H1 (cell line): ENCODE data around the gene SLC2A4RG. TPM values are rescaled to one million over a fixed set of nuclear protein-coding genes. Genes with fewer than 3 reads are reported as not detected.
A peak's percentile ranks its signal among the peaks of the same experiment; 100 is the strongest.

Experiments
- CTCF ChIA-PET: fragments of 300-600 bp; sonication (Branson Sonifier 250); formaldehyde crosslinking; loops from one replicate; lab custom pipeline; 2021; ENCODE audit not compliant: partially characterized antibody; lab: Charles Lee
- POLR2A ChIA-PET: fragments of 300-600 bp; sonication (Branson Sonifier 250); formaldehyde crosslinking; loops from one replicate; lab custom pipeline; 2021; ENCODE audit warnings: inconsistent platforms; ENCODE audit not compliant: partially characterized antibody; lab: Charles Lee
- DNase-seq, 2 experiments: peaks; one replicate each; pipeline versions ENCODE4 v3.0.0 to v3.0.0-alpha.2; 2010 to 2022; ENCODE audit warnings: low spot score in 2 of 2, low read depth in 1 of 2, mixed read lengths in 1 of 2
- FAIRE-seq: peaks from 2 replicates; lab custom pipeline; 2011; peaks lifted over from hg19 to GRCh38; lab: Jason Lieb, UNC
- H2AFZ ChIP-seq: 2 replicates; pipeline ENCODE4 v1.8.1; 2012; ENCODE audit warnings: low read length, inconsistent platforms
- H2AK5ac ChIP-seq: 2 replicates; pipeline ENCODE4 v1.6.1; 2013; ENCODE audit warnings: low read depth, low read length
- H2BK120ac ChIP-seq: replicated peaks from 2 replicates; pipeline ENCODE3; 2013; ENCODE audit warnings: low read depth, low read length, inconsistent platforms
- H2BK12ac ChIP-seq: 2 replicates; pipeline ENCODE4 v1.6.1; 2013; ENCODE audit warnings: low read depth, low read length
- H2BK15ac ChIP-seq: 2 replicates; pipeline ENCODE4 v1.6.1; 2013; ENCODE audit warnings: low read length
- H2BK20ac ChIP-seq: 2 replicates; pipeline ENCODE4 v1.6.1; 2013; ENCODE audit warnings: low read length
- H2BK5ac ChIP-seq: 2 replicates; pipeline ENCODE4 v1.6.1; 2013; ENCODE audit warnings: low read depth, low read length
- H3K14ac ChIP-seq: 2 replicates; pipeline ENCODE4 v1.6.1; 2013; ENCODE audit warnings: inconsistent platforms; ENCODE audit not compliant: insufficient read length
- H3K18ac ChIP-seq: 2 replicates; pipeline ENCODE4 v1.6.1; 2013; ENCODE audit warnings: low read length; ENCODE audit errors: extremely low read depth
- H3K23ac ChIP-seq: 2 replicates; pipeline ENCODE4 v1.6.1; 2013; ENCODE audit warnings: inconsistent platforms; ENCODE audit not compliant: insufficient read length
- H3K23me2 ChIP-seq: 2 replicates; pipeline ENCODE4 v1.6.1; 2013; ENCODE audit warnings: low read depth, low read length
- H3K27ac ChIP-seq: 2 replicates; pipeline ENCODE4 v1.6.1; 2011; ENCODE audit warnings: low read depth, low read length, inconsistent platforms
- H3K27me3 ChIP-seq, 4 experiments: replicated peaks in 1 of 4; 1 replicate in 1 of 4; 2 replicates in 3 of 4; pipeline versions ENCODE4 v1.6.1 to v1.8.1; 2011 to 2013; ENCODE audit warnings: low read length in 3 of 4, mild to moderate bottlenecking in 3 of 4, inconsistent platforms in 2 of 4, mixed read lengths in 2 of 4, moderate library complexity in 1 of 4; ENCODE audit not compliant: control insufficient read depth in 3 of 4, insufficient read depth in 3 of 4; ENCODE audit errors: extremely low read depth in 1 of 4
- H3K36me3 ChIP-seq, 4 experiments: 2 replicates each; pipeline versions ENCODE4 v1.6.1 to v1.8.1; 2011 to 2013; ENCODE audit warnings: mild to moderate bottlenecking in 4 of 4, low read length in 3 of 4, moderate library complexity in 2 of 4, control low read depth in 1 of 4, inconsistent platforms in 1 of 4; ENCODE audit not compliant: insufficient read depth in 4 of 4, control insufficient read depth in 2 of 4
- H3K4ac ChIP-seq: replicated peaks from 2 replicates; pipeline ENCODE3; 2013; ENCODE audit warnings: low read length, low read depth, mixed read lengths, inconsistent platforms; ENCODE audit not compliant: insufficient read length
- H3K4me1 ChIP-seq, 4 experiments: replicated peaks in 1 of 4; 1 replicate in 1 of 4; 2 replicates in 3 of 4; pipeline versions ENCODE4 v1.6.1 to v1.8.1; 2011 to 2013; ENCODE audit warnings: low read length in 3 of 4, inconsistent platforms in 2 of 4, mixed read lengths in 1 of 4; ENCODE audit not compliant: insufficient read depth in 4 of 4, control insufficient read depth in 3 of 4
- H3K4me2 ChIP-seq, 2 experiments: 2 replicates each; pipeline versions ENCODE4 v1.6.1 to v1.8.1; 2011 to 2013; ENCODE audit warnings: low read depth in 2 of 2, low read length in 2 of 2, control low read depth in 1 of 2, inconsistent platforms in 1 of 2, mild to moderate bottlenecking in 1 of 2; ENCODE audit not compliant: insufficient read depth in 1 of 2
- H3K4me3 ChIP-seq, 4 experiments: fragments of 200-600, 300-600 bp in 1 of 4; sonication (generic), shearing (Covaris generic), sonication (Bioruptor Twin) in 1 of 4; 2 replicates each; pipeline versions ENCODE4 v1.5.1 to v1.8.1; 2011 to 2016; ENCODE audit warnings: low read length in 4 of 4, low read depth in 3 of 4, control low read depth in 2 of 4, inconsistent platforms in 2 of 4, mild to moderate bottlenecking in 2 of 4, mixed read lengths in 1 of 4, moderate library complexity in 1 of 4; ENCODE audit not compliant: insufficient read depth in 2 of 4; ENCODE audit errors: extremely low read depth in 1 of 4
- H3K56ac ChIP-seq: replicated peaks from 2 replicates; pipeline ENCODE3; 2013; ENCODE audit warnings: low read depth, mild to moderate bottlenecking, mixed read lengths, low read length, inconsistent platforms; ENCODE audit not compliant: insufficient read length
- H3K79me1 ChIP-seq: 2 replicates; pipeline ENCODE4 v1.6.1; 2013; ENCODE audit warnings: low read depth, low read length, control low read depth
- H3K79me2 ChIP-seq, 2 experiments: 2 replicates each; pipeline versions ENCODE4 v1.6.1 to v1.8.1; 2012 to 2013; ENCODE audit warnings: low read length in 2 of 2, mild to moderate bottlenecking in 2 of 2, inconsistent platforms in 1 of 2; ENCODE audit not compliant: insufficient read depth in 2 of 2, control insufficient read depth in 1 of 2
- H3K9ac ChIP-seq, 4 experiments: replicated peaks in 1 of 4; 1 replicate in 1 of 4; 2 replicates in 3 of 4; pipeline versions ENCODE4 v1.6.1 to v1.8.1; 2011 to 2013; ENCODE audit warnings: low read depth in 3 of 4, low read length in 3 of 4, control low read depth in 2 of 4, mild to moderate bottlenecking in 2 of 4, moderate library complexity in 2 of 4, inconsistent platforms in 1 of 4; ENCODE audit errors: extremely low read depth in 1 of 4
- H3K9me3 ChIP-seq, 2 experiments: 2 replicates each; pipeline versions ENCODE4 v1.6.1 to v1.8.1; 2012 to 2013; ENCODE audit warnings: mild to moderate bottlenecking in 2 of 2, moderate library complexity in 2 of 2, control low read depth in 1 of 2, inconsistent platforms in 1 of 2, low read depth in 1 of 2, low read length in 1 of 2, mixed read lengths in 1 of 2; ENCODE audit not compliant: insufficient read depth in 2 of 2
- H4K20me1 ChIP-seq, 2 experiments: replicated peaks in 1 of 2; 2 replicates each; pipeline versions ENCODE3 to v1.8.1; 2011 to 2013; ENCODE audit warnings: inconsistent platforms in 2 of 2, low read length in 2 of 2, mild to moderate bottlenecking in 1 of 2; ENCODE audit not compliant: insufficient read depth in 2 of 2, control insufficient read depth in 1 of 2
- H4K5ac ChIP-seq: 2 replicates; pipeline ENCODE4 v1.6.1; 2013; ENCODE audit warnings: low read length, low read depth, mixed read lengths, inconsistent platforms; ENCODE audit not compliant: insufficient read length
- H4K8ac ChIP-seq: 2 replicates; pipeline ENCODE4 v1.8.0; 2013; ENCODE audit warnings: mild to moderate bottlenecking, moderate library complexity, low read length, inconsistent platforms; ENCODE audit not compliant: insufficient read depth; ENCODE audit errors: extremely low read depth
- H4K91ac ChIP-seq: replicated peaks from 2 replicates; pipeline ENCODE3; 2013; ENCODE audit warnings: low read length, mixed read lengths, inconsistent platforms; ENCODE audit not compliant: insufficient read length
- ATF2 ChIP-seq: IDR thresholded peaks from 2 replicates; pipeline ENCODE4 v1.6.1; 2012; ENCODE audit warnings: low read length, inconsistent platforms
- CTCF ChIP-seq, 3 experiments: IDR thresholded peaks; 1 replicate in 2 of 3; 2 replicates in 1 of 3; pipeline versions ENCODE4 v1.5.1 to v1.6.1; 2011; ENCODE audit warnings: low read length in 3 of 3, mild to moderate bottlenecking in 3 of 3, inconsistent platforms in 2 of 3, low read depth in 1 of 3, moderate library complexity in 1 of 3; ENCODE audit not compliant: insufficient read depth in 1 of 3; ENCODE audit errors: control extremely low read depth in 1 of 3
- EGR1 ChIP-seq: IDR thresholded peaks from 2 replicates; pipeline ENCODE4 v1.6.1; 2011; ENCODE audit warnings: low read depth, low read length, borderline replicate concordance
- EZH2 ChIP-seq: fragments of 200-600 bp; sonication (generic); IDR thresholded peaks from 2 replicates; pipeline ENCODE4 v1.7.1; 2012; ENCODE audit warnings: low read depth, mild to moderate bottlenecking, moderate library complexity, low read length, inconsistent platforms; ENCODE audit not compliant: severe bottlenecking
- KDM1A ChIP-seq: fragments of 200-600, 300-600 bp; sonication (generic); IDR thresholded peaks from 2 replicates; pipeline ENCODE4 v1.7.1; 2016; ENCODE audit warnings: mild to moderate bottlenecking, low read length, borderline replicate concordance
- WGBS, 2 experiments: shearing (Covaris generic) in 1 of 2; methylation state at CpG; one replicate each; pipeline versions ENCODE4 v1.1.6 to v1.1.7; 2013 to 2015; ENCODE audit warnings: low lambda C conversion rate in 2 of 2, mixed read lengths in 2 of 2, inconsistent platforms in 1 of 2, low coverage in 1 of 2, missing lambda C conversion rate in 1 of 2; ENCODE audit not compliant: insufficient replicate concordance in 2 of 2, insufficient coverage in 1 of 2, insufficient read length in 1 of 2; ENCODE audit errors: extremely low coverage in 1 of 2, missing lambda C conversion rate in 1 of 2; 5-methylcytosine and 5-hydroxymethylcytosine counted together
- polyA plus RNA-seq, 7 experiments: library from polyadenylated mRNA; depleted of rRNA in 3 of 7; stranded (reverse) in 5 of 7; unstranded in 2 of 7; fragments of >200 nt in 5 of 7; fragments of 200-250 nt in 2 of 7; gene quantifications; 1 replicate in 5 of 7; 2 replicates in 1 of 7; 4 replicates in 1 of 7; pipeline versions ENCODE4 v1.2.1 to v1.2.3, GENCODE V29; 2011 to 2013; ENCODE audit warnings: missing spikeins in 2 of 7, mixed read lengths in 2 of 7
- total RNA-seq: library from RNA; stranded (reverse); fragmentation: NEBNext Ultra II Directional; extraction: Animal tissue kit (Norgen Biotek cat#: 25700); gene quantifications from 2 replicates; pipeline ENCODE4 v1.2.1, GENCODE V29; 2021

The SLC2A4RG gene
- total and polyA plus RNA-seq, 2 of the 8 experiments (the other 6 are each of a cell fraction or from before 2014, with no cell fraction given) = 15.9 to 29.1 TPM

GRCh38 chr20:63782051-63782471 lies 42.5 kb downstream of the SLC2A4RG start:
- Histone ChIP-seq H4K5ac (no peak overlapping the region), H2AFZ (no peak overlapping the region), H3K79me1 (peaks cover 9% of the 10 kb centered on the region), H3K4me2 (no peak overlapping the region), H2AK5ac (no peak overlapping the region), H3K79me2 (peaks cover 0 to 18% of the 10 kb centered on the region in 2 experiments; a peak in 2 of 4 replicates), H2BK120ac (no peak overlapping the region), H3K4me3 (no peak overlapping the region), H2BK15ac (no peak overlapping the region), H2BK20ac (no peak overlapping the region), H4K91ac (no peak overlapping the region), H3K23ac (no peak overlapping the region), H3K27ac (no peak overlapping the region), H3K27me3 (no peaks in the 10 kb centered on the region), H3K9me3 (peaks cover 0 to under 1% of the 10 kb centered on the region in 2 experiments; a peak in 1 of 4 replicates), H4K8ac (no peak overlapping the region)
- CTCF ChIA-PET = interaction anchor here (1.3 to 15.2 kb wide), 3 partner anchors 6 to 82 kb away, joined by 3 to 191 read pairs (median 4); no protein-coding TSS in a partner anchor
- no peak for DNase-seq
- TF ChIP-seq ATF2 = no peak
- TF ChIP-seq EGR1 = 0 out of 2 replicates have a peak, but pooled peaks have one; percentile 24
- peak; percentile 5 to 14 (median 5); a peak in 3 of 4 replicates for TF ChIP-seq CTCF (IDR thresholded peaks at IDR 0.05; ENCODE audit: control extremely low read depth in 1 of 3, insufficient read depth in 1 of 3, low read depth in 1 of 3, low read length in 3 of 3)
- TF ChIP-seq KDM1A = no peak
- no peak for TF ChIP-seq EZH2
- TF ChIP-seq, all 59 proteins: peak for 2
- Histone ChIP-seq H2BK12ac (no peak overlapping the region), H3K4me1 (no peaks in the 10 kb centered on the region), H3K14ac (no peak overlapping the region), H3K4ac (no peak overlapping the region), H4K20me1 (peaks cover 0 to 7% of the 10 kb centered on the region in 2 experiments), H3K56ac (no peak overlapping the region), H3K36me3 (no peaks in the 10 kb centered on the region; a peak in 1 of 8 replicates), H3K23me2 (no peaks in the 10 kb centered on the region), H3K18ac (no peak overlapping the region), H2BK5ac (0 out of 2 replicates have a peak overlapping the region, but pooled peaks have one; percentile 35), H3K9ac (no peak overlapping the region)
- WGBS, 2 experiments = 83% methylated on average over 15 of the region's 18 CpGs; no CpG with 5 or more reads in 1 of the 2 experiments
- POLR2A ChIA-PET = no interaction called here
- no peak for FAIRE-seq
